Measurements from ENCODE around the gene TXNDC16.

The TXNDC16 gene

DNA sequence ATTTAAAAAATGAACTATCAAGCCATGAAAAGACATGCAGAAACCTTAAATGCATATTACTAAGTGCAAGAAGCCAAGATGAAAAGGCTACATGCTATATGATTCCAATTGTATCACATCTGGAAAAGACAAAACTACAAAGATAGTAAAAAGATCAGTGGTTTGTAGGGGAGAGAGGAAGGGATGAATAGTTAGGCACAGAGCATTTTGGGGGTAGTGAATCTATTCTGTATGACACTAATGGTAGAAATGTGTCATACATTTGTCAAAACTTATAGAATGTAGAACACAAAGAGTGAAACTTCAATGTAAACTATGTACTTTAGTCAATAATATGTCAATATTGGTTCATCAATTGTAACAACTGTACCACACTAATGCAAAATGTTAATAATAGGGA is 20.8 kb downstream of the TXNDC16 start:
- H3K79me2 ChIP-seq (ENCODE audit: control insufficient read depth, low read length), result no peaks in the 10 kb centered on the region
- no peaks in the 10 kb centered on the region for H3K9me2 ChIP-seq (replicated peaks; ENCODE audit: control insufficient read depth, low read length)
- no peaks in the 10 kb centered on the region for H3K4me1 ChIP-seq (ENCODE audit: control insufficient read depth, low read length)
- peaks cover 17% of the 10 kb centered on the region for H3F3A ChIP-seq (ENCODE audit: control insufficient read depth, insufficient read depth)
- H3K27ac ChIP-seq (ENCODE audit: low read depth, low read length), result no peak overlapping the region
- no peaks in the 10 kb centered on the region for H3K27me3 ChIP-seq (ENCODE audit: control insufficient read depth, low read length)
- no peak overlapping the region for H3K4me2 ChIP-seq (ENCODE audit: low read length)
- no peak overlapping the region for H3K4me3 ChIP-seq (ENCODE audit: low read length)
- no peak for TF ChIP-seq EZH2phosphoT487 (IDR thresholded peaks at IDR 0.05; ENCODE audit: borderline replicate concordance, low read length)
- TF ChIP-seq, protein P1, sequence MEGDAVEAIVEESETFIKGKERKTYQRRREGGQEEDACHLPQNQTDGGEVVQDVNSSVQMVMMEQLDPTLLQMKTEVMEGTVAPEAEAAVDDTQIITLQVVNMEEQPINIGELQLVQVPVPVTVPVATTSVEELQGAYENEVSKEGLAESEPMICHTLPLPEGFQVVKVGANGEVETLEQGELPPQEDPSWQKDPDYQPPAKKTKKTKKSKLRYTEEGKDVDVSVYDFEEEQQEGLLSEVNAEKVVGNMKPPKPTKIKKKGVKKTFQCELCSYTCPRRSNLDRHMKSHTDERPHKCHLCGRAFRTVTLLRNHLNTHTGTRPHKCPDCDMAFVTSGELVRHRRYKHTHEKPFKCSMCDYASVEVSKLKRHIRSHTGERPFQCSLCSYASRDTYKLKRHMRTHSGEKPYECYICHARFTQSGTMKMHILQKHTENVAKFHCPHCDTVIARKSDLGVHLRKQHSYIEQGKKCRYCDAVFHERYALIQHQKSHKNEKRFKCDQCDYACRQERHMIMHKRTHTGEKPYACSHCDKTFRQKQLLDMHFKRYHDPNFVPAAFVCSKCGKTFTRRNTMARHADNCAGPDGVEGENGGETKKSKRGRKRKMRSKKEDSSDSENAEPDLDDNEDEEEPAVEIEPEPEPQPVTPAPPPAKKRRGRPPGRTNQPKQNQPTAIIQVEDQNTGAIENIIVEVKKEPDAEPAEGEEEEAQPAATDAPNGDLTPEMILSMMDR (IDR thresholded peaks at IDR 0.05; ENCODE audit: low read depth, low read length, poor library complexity, severe bottlenecking), result no peak
- no peaks in the 10 kb centered on the region for H3K9me3 ChIP-seq (ENCODE audit: control insufficient read depth, insufficient read depth, low read length)
- H4K20me1 ChIP-seq (ENCODE audit: control insufficient read depth, insufficient read depth, low read depth, low read length), result no peaks in the 10 kb centered on the region
- H3K36me3 ChIP-seq (ENCODE audit: control insufficient read depth, low read length), result peaks cover 54% of the 10 kb centered on the region

GRCh38 chr14:52527052-52527451 is 25.3 kb downstream of the TXNDC16 start:
- peaks cover 17% of the 10 kb centered on the region for H3F3A ChIP-seq (ENCODE audit: control insufficient read depth, insufficient read depth)
- no peaks in the 10 kb centered on the region for H3K9me2 ChIP-seq (replicated peaks; ENCODE audit: control insufficient read depth, low read length)
- H3K9me3 ChIP-seq (ENCODE audit: control insufficient read depth, insufficient read depth, low read length), result no peaks in the 10 kb centered on the region
- H4K20me1 ChIP-seq (ENCODE audit: control insufficient read depth, insufficient read depth, low read depth, low read length), result no peaks in the 10 kb centered on the region
- no peaks in the 10 kb centered on the region for H3K27me3 ChIP-seq (ENCODE audit: control insufficient read depth, low read length)
- no peak overlapping the region for H3K27ac ChIP-seq (ENCODE audit: low read depth, low read length)
- TF ChIP-seq, protein P1 (IDR thresholded peaks at IDR 0.05; ENCODE audit: low read depth, low read length, poor library complexity, severe bottlenecking), result no peak
- no peak for TF ChIP-seq EZH2phosphoT487 (IDR thresholded peaks at IDR 0.05; ENCODE audit: borderline replicate concordance, low read length)
- H3K4me1 ChIP-seq (ENCODE audit: control insufficient read depth, low read length), result no peaks in the 10 kb centered on the region
- no peaks in the 10 kb centered on the region for H3K79me2 ChIP-seq (ENCODE audit: control insufficient read depth, low read length)
- no peak overlapping the region for H3K4me3 ChIP-seq (ENCODE audit: low read length)
- no peak overlapping the region for H3K4me2 ChIP-seq (ENCODE audit: low read length)
- H3K36me3 ChIP-seq (ENCODE audit: control insufficient read depth, low read length), result peaks cover 21% of the 10 kb centered on the region

- TF ChIP-seq, protein P1 (IDR thresholded peaks at IDR 0.05; ENCODE audit: low read depth, low read length, poor library complexity, severe bottlenecking), result no peak
- TF ChIP-seq EZH2phosphoT487 (IDR thresholded peaks at IDR 0.05; ENCODE audit: borderline replicate concordance, low read length), result no peak
- Histone ChIP-seq H3K4me3 (ENCODE audit: low read length) (no peak overlapping the region), H3K9me2 (replicated peaks; ENCODE audit: control insufficient read depth, low read length) (no peaks in the 10 kb centered on the region), H3K27ac (ENCODE audit: low read depth, low read length) (no peak overlapping the region), H4K20me1 (ENCODE audit: control insufficient read depth, insufficient read depth, low read depth, low read length) (no peaks in the 10 kb centered on the region), H3K4me2 (ENCODE audit: low read length) (no peak overlapping the region), H3K79me2 (ENCODE audit: control insufficient read depth, low read length) (no peaks in the 10 kb centered on the region), H3K9me3 (ENCODE audit: control insufficient read depth, insufficient read depth, low read length) (no peaks in the 10 kb centered on the region), H3K36me3 (ENCODE audit: control insufficient read depth, low read length) (peaks cover 15% of the 10 kb centered on the region), H3K27me3 (ENCODE audit: control insufficient read depth, low read length) (no peaks in the 10 kb centered on the region), H3F3A (ENCODE audit: control insufficient read depth, insufficient read depth) (no peaks in the 10 kb centered on the region), H3K4me1 (ENCODE audit: control insufficient read depth, low read length) (no peaks in the 10 kb centered on the region)
These were observed 29.5 kb downstream of the TXNDC16 start for GRCh38 chr14:52522581-52523345.

Data from DOHH2 (cell line).